H9 (cell line): ENCODE measurements around the gene PAQR3. TPM values are rescaled to one million over a fixed set of nuclear protein-coding genes. Genes with fewer than 3 reads are reported as not detected.

Experiments
- DNase-seq: peaks from one replicate; pipeline ENCODE4 v3.0.0-alpha.2; 2017
- H2AFZ ChIP-seq: one replicate; pipeline ENCODE4 v1.6.1; 2013; ENCODE audit warnings: mild to moderate bottlenecking, low read length, control low read depth, moderate library complexity
- H2AK5ac ChIP-seq: 2 replicates; pipeline ENCODE4 v1.6.1; 2013; ENCODE audit warnings: low read length, control low read depth, mixed read lengths; ENCODE audit not compliant: insufficient read length
- H2BK120ac ChIP-seq: one replicate; pipeline ENCODE4 v1.6.1; 2013; ENCODE audit warnings: low read depth, mild to moderate bottlenecking, low read length, control low read depth, inconsistent platforms; ENCODE audit not compliant: poor library complexity, severe bottlenecking
- H2BK12ac ChIP-seq: 2 replicates; pipeline ENCODE4 v1.6.1; 2013; ENCODE audit warnings: low read length, control low read depth, mixed read lengths, low read depth; ENCODE audit not compliant: insufficient read length
- H2BK15ac ChIP-seq: 2 replicates; pipeline ENCODE4 v1.6.1; 2013; ENCODE audit warnings: low read depth, low read length, control low read depth
- H2BK20ac ChIP-seq: one replicate; pipeline ENCODE4 v1.6.1; 2013; ENCODE audit warnings: low read depth, mild to moderate bottlenecking, low read length, control low read depth, inconsistent platforms; ENCODE audit not compliant: poor library complexity, severe bottlenecking
- H2BK5ac ChIP-seq: 2 replicates; pipeline ENCODE4 v1.6.1; 2013; ENCODE audit warnings: low read length, control low read depth, mixed read lengths; ENCODE audit not compliant: insufficient read length
- H3K14ac ChIP-seq: 2 replicates; pipeline ENCODE4 v1.6.1; 2013; ENCODE audit warnings: low read length, control low read depth; ENCODE audit not compliant: insufficient read depth
- H3K18ac ChIP-seq: 2 replicates; pipeline ENCODE4 v1.6.1; 2013; ENCODE audit warnings: low read depth, mild to moderate bottlenecking, mixed read lengths, low read length, control low read depth; ENCODE audit not compliant: insufficient read length
- H3K23ac ChIP-seq: 2 replicates; pipeline ENCODE4 v1.6.1; 2013; ENCODE audit warnings: low read length, control low read depth, mixed read lengths, low read depth; ENCODE audit not compliant: insufficient read length
- H3K23me2 ChIP-seq: 2 replicates; pipeline ENCODE4 v1.6.1; 2013; ENCODE audit warnings: low read depth, mild to moderate bottlenecking, mixed read lengths, low read length, control low read depth; ENCODE audit not compliant: insufficient read length, poor library complexity, severe bottlenecking
- H3K27ac ChIP-seq: 2 replicates; pipeline ENCODE4 v1.5.1; 2013; ENCODE audit warnings: low read length, control low read depth, mixed read lengths, low read depth; ENCODE audit not compliant: insufficient read length
- H3K27me3 ChIP-seq: 2 replicates; pipeline ENCODE4 v1.6.1; 2013; ENCODE audit warnings: low read length, control low read depth, inconsistent platforms; ENCODE audit not compliant: insufficient read depth
- H3K4ac ChIP-seq: 2 replicates; pipeline ENCODE4 v1.6.1; 2013; ENCODE audit warnings: low read depth, mild to moderate bottlenecking, control low read depth, inconsistent platforms, low read length, moderate library complexity
- H3K4me1 ChIP-seq: 2 replicates; pipeline ENCODE4 v1.6.1; 2013; ENCODE audit warnings: low read length, control low read depth, inconsistent platforms; ENCODE audit not compliant: insufficient read depth
- H3K4me2 ChIP-seq: 2 replicates; pipeline ENCODE4 v1.6.1; 2013; ENCODE audit warnings: low read length, control low read depth, mixed read lengths; ENCODE audit not compliant: insufficient read length, insufficient read depth
- H3K56ac ChIP-seq: 2 replicates; pipeline ENCODE4 v1.6.1; 2013; ENCODE audit warnings: low read depth, mild to moderate bottlenecking, mixed read lengths, low read length, control low read depth; ENCODE audit not compliant: insufficient read length
- H3K79me1 ChIP-seq: 2 replicates; pipeline ENCODE4 v1.6.1; 2013; ENCODE audit warnings: low read depth, mild to moderate bottlenecking, moderate library complexity, low read length, control low read depth, inconsistent platforms; ENCODE audit not compliant: insufficient read depth, poor library complexity, severe bottlenecking
- H3K79me2 ChIP-seq: 2 replicates; pipeline ENCODE4 v1.6.1; 2013; ENCODE audit warnings: low read length, control low read depth, inconsistent platforms; ENCODE audit not compliant: insufficient read depth
- H3K9ac ChIP-seq: 2 replicates; pipeline ENCODE4 v1.6.1; 2013; ENCODE audit warnings: low read length, control low read depth, mixed read lengths; ENCODE audit not compliant: insufficient read length; ENCODE audit errors: extremely low read depth
- H3K9me3 ChIP-seq: one replicate; pipeline ENCODE4 v1.6.1; 2013; ENCODE audit warnings: low read depth, low read length, inconsistent platforms; ENCODE audit not compliant: control insufficient read depth
- H3T11ph ChIP-seq: one replicate; pipeline ENCODE4 v1.6.1; 2013; ENCODE audit warnings: mild to moderate bottlenecking, low read length, control low read depth, inconsistent platforms
- H4K20me1 ChIP-seq: one replicate; pipeline ENCODE4 v1.6.1; 2013; ENCODE audit not compliant: control insufficient read depth, insufficient read length, insufficient read depth
- H4K5ac ChIP-seq: 2 replicates; pipeline ENCODE4 v1.6.1; 2013; ENCODE audit warnings: low read depth, mild to moderate bottlenecking, mixed read lengths, low read length, control low read depth; ENCODE audit not compliant: insufficient read length
- H4K8ac ChIP-seq: replicated peaks from 2 replicates; pipeline ENCODE4 v1.6.1; 2013; ENCODE audit warnings: low read length, control low read depth, mixed read lengths, low read depth; ENCODE audit not compliant: insufficient read length
- H4K91ac ChIP-seq: 2 replicates; pipeline ENCODE4 v1.6.1; 2013; ENCODE audit warnings: low read depth, mild to moderate bottlenecking, moderate library complexity, mixed read lengths, low read length, control low read depth; ENCODE audit not compliant: insufficient read length
- H3K27ac Mint-ChIP-seq, 3 experiments: 2 replicates in 2 of 3; 3 replicates in 1 of 3; pipeline ENCODE4 v1.8.0; 2020 to 2021; ENCODE audit warnings: mixed read lengths in 3 of 3, mild to moderate bottlenecking in 1 of 3, moderate library complexity in 1 of 3
- H3K27me3 Mint-ChIP-seq: 2 replicates; pipeline ENCODE4 v1.8.0; 2021; ENCODE audit warnings: low read depth, mild to moderate bottlenecking, moderate library complexity, mixed read lengths
- H3K36me3 Mint-ChIP-seq, 3 experiments: 2 replicates in 2 of 3; 3 replicates in 1 of 3; pipeline ENCODE4 v1.8.0; 2020 to 2021; ENCODE audit warnings: low read depth in 3 of 3, mixed read lengths in 3 of 3; ENCODE audit not compliant: insufficient read depth in 1 of 3
- H3K4me1 Mint-ChIP-seq, 2 experiments: 2 replicates each; pipeline ENCODE4 v1.8.0; 2020; ENCODE audit warnings: mixed read lengths in 2 of 2
- H3K4me3 Mint-ChIP-seq, 2 experiments: 2 replicates in 1 of 2; 3 replicates in 1 of 2; pipeline ENCODE4 v1.8.0; 2020 to 2021; ENCODE audit warnings: mild to moderate bottlenecking in 2 of 2, mixed read lengths in 2 of 2, moderate library complexity in 1 of 2
- H3K9me3 Mint-ChIP-seq, 2 experiments: 2 replicates in 1 of 2; 3 replicates in 1 of 2; pipeline ENCODE4 v1.8.0; 2020; ENCODE audit warnings: mild to moderate bottlenecking in 2 of 2, mixed read lengths in 2 of 2, moderate library complexity in 1 of 2
- CTCF ChIP-seq: fragments of 200-600 bp; sonication (generic); conservative IDR thresholded peaks from 3 replicates; pipeline ENCODE4 v1.8.0; 2021; ENCODE audit warnings: antibody characterized with exemption, mild to moderate bottlenecking
- WGBS: extraction: QIAGEN DNeasy Blood & Tissue Kit; methylation state at CpG from one replicate; pipeline ENCODE4 v1.1.7; 2013; ENCODE audit warnings: missing lambda C conversion rate, low lambda C conversion rate, mixed read lengths; ENCODE audit not compliant: insufficient read length; ENCODE audit errors: extremely low coverage; 5-methylcytosine and 5-hydroxymethylcytosine counted together
- total RNA-seq: library from RNA; stranded (reverse); gene quantifications from 2 replicates; pipeline ENCODE4 v1.2.1, GENCODE V29; 2021

The PAQR3 gene
- total RNA-seq, 1 experiment from 2014 or later, result 26.3 TPM

GRCh38 chr4:78922207-78922606 lies 17.0 kb downstream of the PAQR3 start:
- no CpG with 5 or more reads among the region's 4 CpGs for WGBS
- no peak overlapping the region for H2BK20ac ChIP-seq

More at GRCh38 chr4:78922207-78922606, 17.0 kb downstream of the PAQR3 start:
- TF ChIP-seq CTCF, result no peak
- Histone ChIP-seq H3K27me3 (no peaks in the 10 kb centered on the region), H3K9ac (no peak overlapping the region), H4K5ac (no peak overlapping the region), H2AFZ (no peak overlapping the region), H3K23me2 (no peaks in the 10 kb centered on the region), H2AK5ac (no peak overlapping the region), H4K20me1 (no peaks in the 10 kb centered on the region), H3K9me3 (no peaks in the 10 kb centered on the region), H3K27ac (no peak overlapping the region), H3K79me1 (no peaks in the 10 kb centered on the region), H3K14ac (no peak overlapping the region), H3K18ac (no peak overlapping the region), H4K8ac (no peak overlapping the region), H2BK12ac (no peak overlapping the region), H3K23ac (no peak overlapping the region), H3T11ph (no peak overlapping the region), H4K91ac (no peak overlapping the region), H2BK5ac (no peak overlapping the region), H3K56ac (no peak overlapping the region), H2BK120ac (no peak overlapping the region), H3K4me2 (no peak overlapping the region), H3K4ac (no peak overlapping the region), H3K79me2 (no peaks in the 10 kb centered on the region), H3K4me1 (no peaks in the 10 kb centered on the region), H2BK15ac (no peak overlapping the region)
- Mint-ChIP-seq H3K27ac (0 out of 7 replicates have a peak overlapping the region, but pooled peaks of 1 of the 3 experiments have one; percentile 18), H3K27me3 (no peaks in the 10 kb centered on the region), H3K4me1 (peaks cover 6% of the 10 kb centered on the region in 2 experiments), H3K9me3 (no peaks in the 10 kb centered on the region), H3K36me3 (peaks cover 6 to 22% (median 19%) of the 10 kb centered on the region in 3 experiments), H3K4me3 (no peak overlapping the region)
- DNase-seq, result no peak
